Activated CD8-positive, alpha-beta memory T cell treated with anti-CD3 and anti-CD28 coated beads for 36 hours (primary cell): ENCODE results near the gene BUD23. TPM values are rescaled to one million over a fixed set of nuclear protein-coding genes. Genes with fewer than 3 reads are reported as not detected.
"Not testable (repeated sequence)": the region's sequence is repeated elsewhere in the genome, so short reads cannot be mapped to it uniquely, and the experiment has no call there.

Experiments used
- CTCF ChIA-PET: fragments of 350-600 bp; sonication (Branson Sonifier 250); formaldehyde crosslinking; loops from one replicate; lab custom pipeline; 2021; ENCODE audit warnings: antibody characterized with exemption; lab: Charles Lee
- POLR2A ChIA-PET: fragments of 350-600 bp; sonication (Branson Sonifier 250); formaldehyde crosslinking; loops from one replicate; lab custom pipeline; 2021; ENCODE audit warnings: antibody characterized with exemption; lab: Charles Lee
- total RNA-seq, 2 experiments: library from RNA; stranded (reverse); gene quantifications; one replicate each; pipeline ENCODE4 v1.2.3, GENCODE V29; 2021

Gene BUD23
- total RNA-seq, 2 experiments from 2014 or later = 109 to 112 TPM

- ChIA-PET POLR2A (no interaction called here), CTCF (interaction anchor here (2.8 kb wide), 1 partner anchor 106 kb away, joined by 8 read pairs; no protein-coding TSS in a partner anchor)
Observed at GRCh38 chr7:73712773-73713172, 29.4 kb downstream of the BUD23 start.

DNA sequence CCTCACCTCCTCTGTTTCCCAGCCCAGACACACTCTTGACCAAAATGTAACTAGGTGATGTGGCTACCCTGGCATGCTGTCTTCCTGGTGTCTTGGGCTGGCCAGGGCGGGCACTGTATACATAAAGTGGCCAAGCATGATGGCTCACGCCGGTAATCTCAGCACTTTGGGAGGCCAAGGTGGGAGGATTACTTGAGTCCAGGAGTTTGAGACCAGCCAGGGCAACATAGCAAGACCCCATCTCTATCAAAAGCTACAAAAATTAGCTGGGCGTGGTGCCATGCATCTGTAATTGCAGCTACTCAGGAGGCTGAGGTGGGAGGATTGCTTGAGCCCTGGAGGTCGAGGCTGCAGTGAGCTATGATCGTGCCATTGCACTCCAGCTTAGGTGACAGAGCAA lies 29.9 kb downstream of the BUD23 start:
- POLR2A ChIA-PET = not testable (repeated sequence)
- CTCF ChIA-PET = interaction anchor here (0.9 to 2.8 kb wide), 3 partner anchors 12 to 106 kb away, joined by 4 to 8 read pairs (median 6); no protein-coding TSS in a partner anchor

DNA sequence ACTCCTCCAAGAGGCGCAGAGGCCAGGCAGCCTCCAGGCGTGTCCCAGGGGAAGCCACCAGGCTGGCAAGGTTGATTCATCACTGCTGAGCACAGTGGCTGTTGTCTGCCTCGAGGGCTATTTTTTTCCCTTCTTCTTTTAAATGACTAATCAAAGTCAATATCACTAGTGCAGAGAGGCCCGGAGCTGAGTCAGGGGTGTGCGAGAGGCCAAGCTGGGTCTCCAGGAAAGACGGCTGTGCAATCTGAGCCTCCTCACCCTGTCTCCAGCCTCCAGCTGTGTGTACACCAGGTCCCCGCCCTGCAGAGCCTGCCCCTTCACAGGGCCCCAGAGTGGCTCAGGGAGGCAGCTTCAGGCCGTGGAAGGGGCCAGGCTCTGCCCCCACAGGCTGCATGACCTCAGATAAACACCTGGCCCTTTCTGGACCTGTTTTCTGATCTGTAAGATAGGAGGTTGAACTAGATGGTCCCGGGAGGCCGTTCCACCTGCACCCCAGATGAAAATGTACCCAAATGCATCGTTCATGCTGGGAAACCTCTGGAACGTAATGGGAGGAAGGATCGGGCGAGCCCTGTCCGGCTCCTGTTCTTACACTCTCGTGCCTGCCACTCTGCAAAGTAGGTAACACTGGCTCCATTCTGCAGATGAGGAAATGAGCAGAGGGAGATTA lies 32.4 kb downstream of the BUD23 start:
- POLR2A ChIA-PET = no interaction called here
- CTCF ChIA-PET = interaction anchor here (1.0 to 1.1 kb wide), 2 partner anchors 10 to 58 kb away, joined by 3 read pairs; no protein-coding TSS in a partner anchor

DNA sequence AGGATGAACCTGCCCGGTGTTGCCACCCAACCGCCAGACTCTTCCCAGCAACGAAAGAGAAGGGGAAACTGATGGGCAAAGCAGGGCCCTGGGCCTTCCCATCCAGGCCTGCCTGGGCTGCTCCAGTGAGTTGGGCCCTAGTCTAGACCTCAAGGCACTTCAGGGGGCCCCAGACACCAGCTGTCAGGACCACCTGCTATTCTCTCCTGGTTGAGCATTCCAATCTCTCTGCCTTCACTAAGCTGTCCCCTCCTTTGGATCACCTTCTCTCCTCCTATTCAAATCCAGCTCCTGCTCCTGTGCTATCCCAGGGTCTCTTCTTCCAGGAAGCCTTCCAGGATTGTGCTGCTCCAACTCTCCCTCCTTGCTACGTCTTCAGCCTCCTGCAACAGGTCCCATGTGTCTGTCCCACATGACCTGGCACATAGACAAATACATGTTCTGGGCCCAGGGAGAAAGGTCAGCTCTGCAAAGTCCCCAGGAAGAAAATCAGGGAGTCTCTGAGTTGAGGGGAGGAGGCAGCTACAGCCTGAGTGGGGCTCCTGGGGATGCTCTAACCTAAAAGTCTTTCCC lies 33.0 kb downstream of the BUD23 start:
- ChIA-PET POLR2A (no interaction called here), CTCF (interaction anchor here (1.1 to 1.3 kb wide), 2 partner anchors 9 to 58 kb away, joined by 3 to 5 read pairs; no protein-coding TSS in a partner anchor)

DNA sequence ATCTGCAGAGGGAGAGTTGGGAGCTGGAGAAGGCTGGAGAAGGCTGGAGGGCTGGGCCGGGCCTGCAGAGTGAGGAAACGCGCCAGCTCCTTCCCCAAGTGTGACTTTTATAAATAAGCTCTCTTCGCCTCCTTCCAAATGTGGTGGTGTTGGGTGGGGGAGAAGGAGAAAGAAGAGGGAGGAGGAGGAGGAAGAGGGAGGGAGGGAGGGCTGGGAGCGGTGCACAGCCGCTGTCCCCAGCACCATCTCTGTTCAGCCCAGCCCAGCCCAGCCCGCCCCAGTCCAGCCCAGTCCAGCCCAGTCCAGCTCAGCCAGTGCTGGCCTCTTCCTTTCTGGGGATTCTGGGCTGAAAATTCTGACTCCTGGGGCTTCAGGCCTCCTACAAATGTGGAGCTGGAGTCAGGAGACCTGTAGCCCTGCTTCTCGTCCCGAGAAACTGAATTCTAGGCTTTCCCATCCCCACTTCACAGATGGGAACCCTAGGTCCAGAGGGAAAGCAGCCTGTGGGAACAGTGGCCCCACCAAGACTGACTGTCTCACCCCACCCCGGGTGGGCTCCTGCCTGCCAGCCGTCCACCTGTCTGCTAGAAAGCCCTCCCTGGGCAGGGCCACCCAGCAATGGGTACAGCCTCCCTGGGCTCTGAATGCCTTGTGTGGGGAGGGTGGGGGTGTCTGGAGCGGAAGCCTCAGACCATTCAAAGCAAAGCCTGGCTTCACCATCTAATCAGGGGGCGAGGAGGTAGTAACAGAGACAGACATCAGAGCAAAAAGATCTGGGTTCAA lies 33.8 kb downstream of the BUD23 start:
- ChIA-PET POLR2A (interaction anchor here (0.6 to 1.0 kb wide), 3 partner anchors 11 to 195 kb away, joined by 3 to 4 read pairs (median 3); partner anchors contain the start of gene BAZ1B), CTCF (interaction anchor here (0.8 to 1.5 kb wide), 4 partner anchors 8 to 110 kb away, joined by 3 to 7 read pairs (median 4); no protein-coding TSS in a partner anchor)

GRCh38 chr7:73717991-73718405 lies 34.6 kb downstream of the BUD23 start:
- CTCF ChIA-PET = interaction anchor here (0.8 to 1.5 kb wide), 3 partner anchors 16 to 111 kb away, joined by 3 to 7 read pairs (median 3); no protein-coding TSS in a partner anchor
- POLR2A ChIA-PET = interaction anchor here (0.5 to 1.0 kb wide), 4 partner anchors 11 to 196 kb away, joined by 3 to 15 read pairs (median 4); partner anchors contain the start of genes BAZ1B and TBL2

DNA sequence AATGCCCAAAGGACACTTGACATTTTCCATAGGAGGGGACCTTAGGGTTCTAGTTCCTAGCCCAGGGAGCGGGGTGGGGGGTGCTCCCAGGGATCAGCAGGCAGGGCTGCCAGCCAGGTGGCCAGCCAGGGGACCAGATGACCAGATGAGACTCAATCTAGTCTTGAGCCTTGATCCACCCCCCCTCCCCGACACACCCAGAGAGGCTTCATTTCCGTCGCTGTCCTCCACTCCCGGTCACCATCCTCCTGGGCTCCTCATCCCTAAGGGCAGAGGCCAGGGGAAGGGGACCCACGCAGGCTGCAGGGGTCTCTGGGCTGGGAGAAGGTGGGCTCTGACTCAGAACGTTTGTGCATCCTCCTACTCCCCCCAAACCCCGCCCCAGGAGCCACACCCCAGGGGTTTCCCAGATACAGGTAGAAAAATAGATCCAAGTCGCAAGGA lies 35.1 kb downstream of the BUD23 start:
- POLR2A ChIA-PET = interaction anchor here (0.5 to 1.0 kb wide), 3 partner anchors 12 to 140 kb away, joined by 3 to 15 read pairs (median 4); partner anchors contain the start of gene TBL2
- CTCF ChIA-PET = interaction anchor here (0.8 to 1.5 kb wide), 2 partner anchors 16 to 112 kb away, joined by 3 to 7 read pairs; no protein-coding TSS in a partner anchor

DNA sequence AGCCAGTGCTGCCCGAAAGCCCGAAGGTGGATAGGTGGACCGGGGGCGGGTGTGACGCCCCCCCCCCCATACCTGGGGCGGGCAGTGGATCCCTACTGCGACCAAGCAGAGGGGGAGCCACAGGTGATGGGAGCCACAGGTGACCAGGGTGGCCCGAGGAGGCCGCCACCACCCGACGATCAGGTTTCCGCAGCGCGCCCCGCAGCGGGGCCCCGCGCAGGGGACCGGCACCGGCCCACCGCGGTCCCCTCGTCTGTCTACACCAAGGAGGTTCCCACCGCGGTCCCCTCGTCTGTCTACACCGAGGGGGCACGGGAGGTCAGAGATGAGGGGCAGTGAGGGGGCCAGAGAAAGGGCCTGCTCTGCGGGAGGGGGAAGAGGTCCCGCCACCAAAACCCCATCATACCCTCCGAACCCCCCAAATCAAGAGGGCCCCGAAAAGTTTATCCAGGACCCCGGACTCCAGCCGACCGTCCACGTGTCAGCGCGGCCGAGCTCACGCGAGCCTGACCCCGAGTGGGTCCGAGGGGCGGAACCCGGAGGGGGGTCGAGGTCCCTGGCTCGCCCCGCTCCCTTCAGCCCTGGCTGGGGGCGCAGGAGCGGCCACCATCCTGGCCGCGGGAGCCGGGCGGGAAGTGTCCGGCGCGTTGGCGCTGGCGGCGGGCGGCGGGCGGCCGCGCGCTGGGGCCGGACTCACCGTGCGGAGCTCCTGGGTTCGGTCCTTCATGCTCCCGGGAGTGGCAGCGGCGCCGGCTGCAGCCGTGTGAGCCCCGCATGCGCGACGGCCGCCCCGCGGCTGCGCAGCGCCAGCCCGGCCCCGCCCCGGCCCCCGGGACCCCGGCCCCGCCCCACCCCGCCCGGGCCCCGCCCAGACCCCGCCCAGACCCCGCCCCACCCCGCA lies 35.8 kb downstream of the BUD23 start, which contains the start of gene STX1A:
STX1A (minus strand) TSS at position 765 of the 901 bp plus-strand sequence; CDS start at position 727, 38 bp downstream.
- POLR2A ChIA-PET = no interaction called here
- CTCF ChIA-PET = interaction anchor here (2.1 kb wide), 1 partner anchor 112 kb away, joined by 8 read pairs; no protein-coding TSS in a partner anchor

- POLR2A ChIA-PET = no interaction called here
- CTCF ChIA-PET = interaction anchor here (2.1 kb wide), 1 partner anchor 113 kb away, joined by 8 read pairs; no protein-coding TSS in a partner anchor
Observed at GRCh38 chr7:73719806-73720169, 36.4 kb downstream of the BUD23 start.

DNA sequence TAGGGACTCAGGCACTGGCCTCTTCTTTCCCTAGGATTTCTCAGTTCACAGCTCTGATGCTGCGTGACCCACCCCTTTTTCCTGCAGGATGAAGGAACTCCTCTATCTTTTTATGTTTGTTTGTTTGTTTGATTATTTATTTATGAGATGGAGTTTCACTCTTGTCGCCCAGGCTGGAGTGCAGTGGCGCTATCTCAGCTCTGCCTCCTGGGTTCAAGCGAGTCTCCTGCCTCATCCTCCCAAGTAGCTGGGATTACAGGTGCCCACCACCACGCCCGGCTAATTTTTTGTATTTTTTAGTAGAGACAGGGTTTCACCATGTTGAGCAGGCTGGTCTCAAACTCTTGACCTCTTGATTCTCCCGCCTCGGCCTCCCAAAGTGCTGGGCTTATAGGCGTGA lies 37.0 kb downstream of the BUD23 start:
- CTCF ChIA-PET = interaction anchor here (2.1 kb wide), 1 partner anchor 114 kb away, joined by 8 read pairs; no protein-coding TSS in a partner anchor

DNA sequence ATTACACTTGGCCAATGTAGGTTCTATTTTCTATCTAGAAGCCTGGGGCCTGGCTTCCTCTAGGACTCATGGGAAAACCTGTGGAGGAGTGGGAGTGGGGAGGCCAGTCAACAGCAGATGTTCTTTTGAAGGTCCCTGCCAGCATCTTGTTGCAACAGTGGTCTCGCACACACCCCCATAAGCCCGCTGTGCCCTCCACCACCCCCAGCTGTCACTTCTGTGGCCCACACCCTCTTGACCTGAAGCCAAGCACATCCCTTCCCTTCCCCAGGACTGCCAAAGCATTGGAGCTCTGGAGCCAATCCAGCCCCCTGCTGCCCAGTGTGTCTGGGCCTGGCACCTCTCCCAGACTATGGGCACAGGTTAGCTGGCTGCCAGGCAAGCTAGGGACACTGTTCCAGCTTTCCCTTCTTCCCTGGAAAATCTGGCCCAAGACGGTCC lies 38.0 kb downstream of the BUD23 start:
- ChIA-PET POLR2A (interaction anchor here (0.7 kb wide), 1 partner anchor 17 kb away, joined by 3 read pairs; the partner anchor contains the start of gene ABHD11), CTCF (interaction anchor here (1.3 to 6.0 kb wide), 2 partner anchors 53 to 115 kb away, joined by 3 to 60 read pairs; partner anchors contain the start of gene VPS37D)

More for the DNA sequence above, 37.0 kb downstream of the BUD23 start:
- POLR2A ChIA-PET = interaction anchor here (0.7 kb wide), 1 partner anchor 18 kb away, joined by 3 read pairs; the partner anchor contains the start of gene ABHD11

GRCh38 chr7:73722182-73722581 lies 38.8 kb downstream of the BUD23 start:
- CTCF ChIA-PET = interaction anchor here (1.3 to 6.0 kb wide), 2 partner anchors 54 to 116 kb away, joined by 3 to 60 read pairs; partner anchors contain the start of gene VPS37D
- POLR2A ChIA-PET = not testable (repeated sequence)

- ChIA-PET CTCF (interaction anchor here (0.7 to 6.0 kb wide), 3 partner anchors 55 to 124 kb away, joined by 3 to 60 read pairs (median 3); partner anchors contain the start of gene VPS37D), POLR2A (no interaction called here)
Observed at GRCh38 chr7:73722785-73723184, 39.4 kb downstream of the BUD23 start.

DNA sequence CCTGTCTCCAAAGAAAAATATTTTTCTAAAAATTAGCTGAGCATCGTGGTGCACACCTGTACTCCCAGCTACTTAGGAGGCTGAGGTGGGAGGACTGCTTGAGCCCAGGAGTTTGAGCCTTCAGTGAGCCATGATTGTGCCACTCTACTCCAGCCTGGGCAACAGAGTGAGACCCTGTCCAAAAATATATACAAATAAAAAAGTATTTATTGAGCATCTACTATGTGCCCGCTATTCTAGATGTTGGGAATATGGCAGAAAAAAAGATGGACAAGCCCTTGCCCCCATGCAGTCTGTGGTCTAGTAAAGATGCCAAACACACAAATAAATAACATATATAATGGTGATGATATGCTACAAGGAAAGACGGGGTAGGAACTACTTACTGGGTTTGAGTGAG lies 40.4 kb downstream of the BUD23 start:
- CTCF ChIA-PET = interaction anchor here (0.6 to 6.0 kb wide), 2 partner anchors 117 to 208 kb away, joined by 5 to 60 read pairs; no protein-coding TSS in a partner anchor
- POLR2A ChIA-PET = no interaction called here

DNA sequence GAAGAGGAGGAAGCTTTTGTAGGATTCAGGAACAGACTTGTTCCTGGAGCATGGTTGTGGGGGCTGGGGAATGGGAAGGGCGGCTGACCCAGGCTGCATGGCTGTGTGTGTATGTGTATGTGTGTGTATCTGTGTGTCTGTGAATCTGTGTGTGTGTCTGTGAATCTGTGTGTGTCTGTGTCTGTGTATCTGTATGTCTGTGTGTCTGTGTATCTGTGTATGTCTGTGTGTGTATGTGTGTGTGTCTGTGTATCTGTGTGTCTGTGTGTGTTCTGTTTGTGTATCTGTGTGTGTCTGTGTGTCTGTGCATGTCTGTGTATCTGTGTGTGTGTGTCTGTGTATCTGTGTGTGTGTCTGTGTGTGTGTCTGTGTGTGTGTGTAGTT lies 42.7 kb downstream of the BUD23 start:
- POLR2A ChIA-PET = no interaction called here
- CTCF ChIA-PET = interaction anchor here (0.8 to 6.0 kb wide), 11 partner anchors 9 to 135 kb away, joined by 3 to 60 read pairs (median 6); partner anchors contain the start of gene ABHD11

- ChIA-PET CTCF (interaction anchor here (1.4 to 3.0 kb wide), 2 partner anchors 27 to 121 kb away, joined by 3 to 15 read pairs; no protein-coding TSS in a partner anchor), POLR2A (no interaction called here)
Observed at GRCh38 chr7:73727952-73728351, 44.6 kb downstream of the BUD23 start.

DNA sequence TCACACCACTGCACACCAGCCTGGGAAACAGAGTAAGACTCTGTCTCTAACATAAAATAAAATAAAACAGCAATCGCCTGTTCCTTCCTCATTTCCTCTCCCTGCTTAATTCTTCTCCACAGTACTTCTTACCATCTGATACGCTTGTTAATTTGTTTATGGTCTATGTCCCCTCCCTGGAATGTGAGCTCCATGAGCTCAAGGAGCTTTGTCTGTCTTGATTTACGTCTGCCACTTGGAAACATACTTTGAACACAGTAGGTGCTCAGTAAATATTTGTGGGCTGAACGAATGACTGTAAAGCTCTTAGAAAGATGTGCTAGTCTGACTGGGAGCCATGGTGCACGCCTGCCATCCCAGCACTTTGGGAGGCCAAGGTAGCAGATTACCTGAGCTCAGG lies 45.2 kb downstream of the BUD23 start:
- ChIA-PET POLR2A (interaction anchor here (0.6 kb wide), 1 partner anchor 38 kb away, joined by 4 read pairs; no protein-coding TSS in a partner anchor), CTCF (interaction anchor here (0.5 to 3.0 kb wide), 5 partner anchors 10 to 124 kb away, joined by 3 to 15 read pairs (median 3); no protein-coding TSS in a partner anchor)
